M059J (cell line): ENCODE results near the gene PEF1. TPM values are rescaled to one million over a fixed set of nuclear protein-coding genes. Genes with fewer than 3 reads are reported as not detected.

Source experiments
- DNase-seq: peaks from one replicate; pipeline ENCODE4 v3.0.0-alpha.2; 2012; ENCODE audit warnings: low read depth
- total RNA-seq: library from RNA; depleted of rRNA; stranded (reverse); fragments of >200 nt; shearing (Covaris generic); gene quantifications from 2 replicates; pipeline ENCODE4 v1.2.3, GENCODE V29; 2014

PEF1 gene
- total RNA-seq, 1 experiment from 2014 or later: 144 TPM

GRCh38 chr1:31671561-31672201, 27.0 kb upstream of the PEF1 start:
- DNase-seq: no peak

- DNase-seq: no peak
These were observed 26.5 kb upstream of the PEF1 start for GRCh38 chr1:31671147-31671546.

- DNase-seq: no peak
These were observed 25.9 kb upstream of the PEF1 start for GRCh38 chr1:31670593-31670964.

GRCh38 chr1:31669786-31670592, 25.3 kb upstream of the PEF1 start:
- DNase-seq: peak; percentile 85

GRCh38 chr1:31669433-31669785, 24.7 kb upstream of the PEF1 start:
- no peak for DNase-seq

- DNase-seq: no peak
These were observed 23.7 kb upstream of the PEF1 start for GRCh38 chr1:31668303-31668883.

GRCh38 chr1:31667065-31667785, 22.5 kb upstream of the PEF1 start:
- DNase-seq: no peak

GRCh38 chr1:31666263-31666963, 21.7 kb upstream of the PEF1 start:
- peak; percentile 31 for DNase-seq

GRCh38 chr1:31665234-31665878, 20.7 kb upstream of the PEF1 start:
- no peak for DNase-seq

- DNase-seq: no peak
These were observed 19.9 kb upstream of the PEF1 start for GRCh38 chr1:31664528-31664927.

GRCh38 chr1:31663622-31664452, 19.2 kb upstream of the PEF1 start:
- DNase-seq: peak; percentile 44

GRCh38 chr1:31662463-31662862, 17.8 kb upstream of the PEF1 start:
- no peak for DNase-seq

- no peak for DNase-seq
These were observed 17.2 kb upstream of the PEF1 start for GRCh38 chr1:31661856-31662255.

GRCh38 chr1:31660871-31661455, 16.3 kb upstream of the PEF1 start:
- DNase-seq: no peak

GRCh38 chr1:31659889-31660288, 15.2 kb upstream of the PEF1 start:
- DNase-seq: no peak

- DNase-seq: no peak
These were observed 14.0 kb upstream of the PEF1 start for GRCh38 chr1:31658721-31659120.

- DNase-seq: no peak
These were observed 13.4 kb upstream of the PEF1 start for GRCh38 chr1:31657972-31658510.

GRCh38 chr1:31657020-31657804, 12.5 kb upstream of the PEF1 start:
- no peak for DNase-seq

- DNase-seq: no peak
These were observed 11.1 kb upstream of the PEF1 start for GRCh38 chr1:31655756-31656155.
